ENCODE results near the gene AVPR2. TPM values are rescaled to one million over a fixed set of nuclear protein-coding genes. Genes with fewer than 3 reads are reported as not detected.

Gene AVPR2
- total and polyA plus RNA-seq, 2 donors (not counting 1 experiment from before 2014, with no cell fraction given), result 0.12 TPM; not detected in 1

DNA sequence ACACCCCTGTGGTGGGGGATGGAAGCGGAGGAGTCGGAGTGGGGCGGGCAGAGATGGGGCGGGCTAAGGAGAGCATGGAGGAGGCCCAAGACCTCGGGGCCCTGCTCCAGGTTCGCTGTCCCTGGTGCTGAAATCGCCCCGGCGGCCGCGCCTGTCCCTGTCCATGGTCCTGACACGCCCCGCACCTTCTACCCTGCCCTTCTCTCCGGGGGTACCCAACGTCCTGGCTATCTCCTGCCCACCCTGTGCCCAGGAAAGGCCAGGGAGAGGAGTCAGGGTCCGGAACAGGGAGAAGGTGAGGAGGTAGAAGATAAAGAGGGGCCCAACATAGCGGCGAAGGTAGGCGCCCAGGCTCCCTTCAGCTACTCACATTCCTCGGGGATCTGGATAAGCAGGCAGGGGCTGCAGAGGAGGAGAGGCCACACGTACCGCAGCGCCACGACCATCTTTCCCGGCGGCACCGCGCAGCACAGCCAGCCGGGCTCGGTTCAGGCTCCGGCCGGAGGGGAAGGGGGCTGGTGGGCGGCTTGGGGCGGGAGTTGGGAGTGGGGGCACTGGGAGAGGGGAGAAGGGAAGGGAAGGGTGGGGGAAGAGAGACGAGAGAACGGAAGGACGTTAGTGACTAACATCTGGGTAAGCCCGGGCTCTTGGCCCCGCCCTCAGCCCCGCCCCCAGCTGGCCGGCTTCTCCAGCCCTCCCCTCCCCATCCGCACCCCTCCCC is 28.9 kb upstream of the AVPR2 start:
- POLR2A ChIA-PET, result no interaction called here
- peak overlapping the region; percentile 59 for H3K27ac Mint-ChIP-seq

More for the DNA sequence above, 28.9 kb upstream of the AVPR2 start:
- no peak for TF ChIP-seq EZH2 (IDR thresholded peaks at IDR 0.05; ENCODE audit: borderline replicate concordance, insufficient read depth, low read depth, low read length, poor library complexity, severe bottlenecking)
- no peak for TF ChIP-seq CTCF (IDR thresholded peaks at IDR 0.05)
- Histone ChIP-seq H3K36me3 (replicated peaks in 1 of 2; ENCODE audit: control extremely low read depth in 1 of 2, control insufficient read depth in 1 of 2, extremely low read depth in 1 of 2, insufficient read depth in 2 of 2, low read length in 1 of 2) (no peaks in the 10 kb centered on the region), H3K79me2 (ENCODE audit: control insufficient read depth, insufficient read depth, low read length) (no peaks in the 10 kb centered on the region), H3K9ac (ENCODE audit: low read length) (no peak overlapping the region), H4K20me1 (ENCODE audit: control insufficient read depth, insufficient read depth, low read length, poor library complexity, severe bottlenecking) (no peaks in the 10 kb centered on the region), H3K27me3 (replicated peaks in 1 of 4; ENCODE audit: control extremely low read depth in 1 of 4, control insufficient read depth in 3 of 4, insufficient read depth in 4 of 4, low read length in 3 of 4) (peaks cover 0 to 34% (median 4%) of the 10 kb centered on the region in 4 experiments), H2AFZ (ENCODE audit: insufficient read depth, low read depth, low read length, poor library complexity, severe bottlenecking) (no peak overlapping the region), H3K4me1 (ENCODE audit: control insufficient read depth in 2 of 2, insufficient read depth in 2 of 2, low read length in 2 of 2) (peaks cover 9 to 11% of the 10 kb centered on the region in 2 donors), H3K4me3 (ENCODE audit: control extremely low read depth in 1 of 5, extremely low read depth in 1 of 5, insufficient read depth in 1 of 5, low read depth in 2 of 5, low read length in 4 of 5) (no peak overlapping the region), H3K4me2 (replicated peaks; ENCODE audit: low read depth, low read length, poor library complexity, severe bottlenecking) (no peak overlapping the region), H3K27ac (ENCODE audit: low read length in 2 of 2) (no peak overlapping the region), H3K9me3 (ENCODE audit: control extremely low read depth in 1 of 3, control insufficient read depth in 2 of 3, insufficient read depth in 1 of 3, low read length in 2 of 3) (peaks cover 0 to 3% (median 0%) of the 10 kb centered on the region in 3 donors)
- Mint-ChIP-seq H3K4me1 (peaks cover 18% of the 10 kb centered on the region), H3K9me3 (ENCODE audit: insufficient read depth) (no peaks in the 10 kb centered on the region), H3K4me3 (no peak overlapping the region), H3K27me3 (peaks cover 21% of the 10 kb centered on the region)
- WGBS (ENCODE audit: insufficient coverage), result 0% methylated on average over 1 of the region's 42 CpGs
- peak; percentile 80 for ATAC-seq (ENCODE audit: low read depth)
- peak; percentile 68 for DNase-seq
- CTCF ChIA-PET, result no interaction called here
- intact Hi-C loops (cut with micrococcal nuclease), result no loop called here
